ENCODE results near the gene SGSM2.

SGSM2 gene

DNA sequence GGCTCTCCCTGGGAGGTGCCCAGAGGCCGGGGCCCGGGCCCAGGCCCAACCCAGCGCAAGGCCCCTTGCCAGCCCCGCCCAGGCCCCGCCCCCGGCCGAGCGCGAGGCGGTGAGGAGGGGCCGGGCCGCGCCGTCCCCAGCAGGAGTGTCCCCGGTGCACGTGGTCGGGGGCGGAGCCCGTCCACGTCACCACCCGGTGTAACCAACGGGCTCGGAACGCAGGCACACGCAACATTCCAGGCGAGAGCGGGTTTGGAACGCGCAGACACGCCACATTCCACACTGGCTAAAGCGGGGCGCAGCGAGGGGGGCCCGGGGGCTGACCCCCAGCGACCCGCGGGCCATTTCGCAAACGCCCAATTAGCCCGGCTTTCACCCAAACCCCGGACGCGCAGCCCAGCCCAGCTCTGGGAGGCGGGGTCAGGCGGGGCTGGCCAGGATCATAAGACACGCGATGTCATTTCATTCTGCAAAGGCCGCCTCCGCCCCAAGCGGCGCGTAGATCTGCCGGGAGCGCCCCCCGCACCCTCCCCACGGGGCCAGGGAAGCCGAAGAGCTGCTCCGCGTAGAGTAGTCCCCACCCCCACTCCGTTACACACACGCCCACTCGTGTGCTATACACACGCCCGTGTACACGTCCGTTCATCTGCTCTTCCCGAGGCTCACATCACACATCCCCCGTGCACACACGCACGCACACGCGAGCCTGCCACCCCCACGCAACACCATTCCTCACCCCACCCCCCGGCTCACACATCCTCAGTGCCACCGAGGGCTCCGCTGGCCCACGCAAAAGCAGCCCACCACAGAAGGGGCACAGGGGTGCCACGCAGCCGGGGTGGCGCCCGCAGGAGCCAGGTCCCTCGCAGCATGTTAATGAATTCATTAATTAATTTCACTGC is 62.5 kb downstream of the SGSM2 start:
- DNase-seq: peak; percentile 96

DNA sequence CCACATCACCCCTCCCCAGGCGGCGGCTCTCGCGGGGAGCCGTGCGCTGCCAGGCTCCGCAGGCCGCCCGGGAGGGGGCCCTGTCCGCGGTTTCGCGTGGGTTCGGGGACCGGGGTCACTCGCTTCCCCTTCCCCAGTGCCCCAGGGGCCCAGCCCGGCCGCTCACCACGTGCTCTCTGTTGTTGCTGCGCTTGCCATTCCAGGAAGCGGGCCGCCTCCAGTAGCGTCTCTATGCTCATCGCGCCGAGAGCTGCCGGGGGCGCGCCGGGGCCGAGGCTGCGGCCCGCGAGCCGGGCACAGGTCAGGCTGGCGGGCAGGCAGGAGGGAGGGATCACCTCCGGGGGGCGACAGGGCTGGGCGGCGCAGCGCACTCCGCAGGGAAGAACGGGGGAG is 63.2 kb downstream of the SGSM2 start:
- peak; percentile 65 for DNase-seq

DNA sequence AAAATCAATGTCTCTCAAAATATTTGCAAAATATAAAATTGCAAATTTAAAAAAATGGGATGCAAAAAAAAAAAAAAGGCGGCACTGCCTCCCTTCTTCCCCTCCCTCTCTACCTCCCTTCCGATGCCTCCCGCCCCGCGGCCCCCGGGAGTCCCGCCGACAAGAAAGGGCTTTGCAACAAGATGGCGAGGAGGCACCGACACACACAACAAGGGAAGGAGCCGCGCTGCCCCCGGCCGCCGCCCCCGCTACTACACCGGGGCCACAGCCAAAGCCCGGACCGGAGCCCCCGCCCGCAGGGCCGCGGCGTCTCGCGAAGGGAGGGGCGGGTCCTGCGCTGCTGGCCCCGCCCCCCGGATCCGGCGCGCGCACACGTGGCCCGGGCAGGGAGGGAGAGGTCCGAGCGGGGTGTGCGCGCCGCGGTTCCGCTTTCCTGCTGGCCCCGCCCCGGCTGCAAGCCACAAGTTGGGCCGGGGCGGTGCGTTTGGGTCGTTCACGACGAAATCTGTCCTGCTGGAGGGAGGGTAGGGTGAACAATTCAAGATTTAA is 63.6 kb downstream of the SGSM2 start, which contains the start of gene MNT:
Gene MNT, minus strand, starts transcription at position 184 of the 549 bp plus-strand sequence. CDS start 348 bp downstream, outside the sequence.
- peak; percentile 93 for DNase-seq

DNA sequence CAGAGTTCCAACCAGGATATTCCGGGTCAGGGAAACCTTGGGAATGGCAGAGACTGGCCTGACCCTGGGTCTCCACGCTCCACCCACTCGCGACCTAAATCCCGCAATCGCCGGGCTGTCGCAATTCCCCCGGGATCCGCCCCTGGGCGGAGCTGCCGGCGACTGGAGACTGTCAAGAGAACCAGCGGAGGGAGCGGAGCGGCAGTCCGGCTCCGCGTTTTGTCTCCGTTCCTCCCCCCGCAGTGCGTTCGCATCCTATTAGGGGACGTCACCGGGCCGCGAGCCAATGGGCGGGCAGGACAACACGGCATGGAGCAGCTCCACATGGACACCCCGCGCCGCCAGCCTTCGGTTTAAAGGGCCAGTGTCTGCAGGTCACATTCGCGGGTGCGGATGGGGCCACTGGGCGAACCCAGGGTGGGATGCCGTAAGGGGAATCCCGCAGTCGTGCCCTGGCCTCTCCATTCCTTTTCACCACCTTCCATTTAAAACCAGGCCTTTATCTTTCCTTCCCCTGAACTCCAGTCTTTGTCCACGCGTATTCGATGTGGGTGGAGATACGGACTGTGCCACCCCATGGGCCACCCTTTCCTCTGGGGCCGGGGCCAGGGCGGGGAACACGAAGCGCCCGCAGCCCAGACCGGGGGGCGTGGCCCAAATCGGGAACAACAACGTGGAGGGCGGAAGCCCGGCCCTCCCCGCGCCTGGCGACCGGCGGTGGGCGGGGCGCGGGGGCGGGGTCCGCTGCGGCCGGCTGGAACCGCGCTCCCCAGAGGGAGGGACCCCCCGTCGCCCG is 64.3 kb downstream of the SGSM2 start:
- DNase-seq: peak; percentile 99

DNA sequence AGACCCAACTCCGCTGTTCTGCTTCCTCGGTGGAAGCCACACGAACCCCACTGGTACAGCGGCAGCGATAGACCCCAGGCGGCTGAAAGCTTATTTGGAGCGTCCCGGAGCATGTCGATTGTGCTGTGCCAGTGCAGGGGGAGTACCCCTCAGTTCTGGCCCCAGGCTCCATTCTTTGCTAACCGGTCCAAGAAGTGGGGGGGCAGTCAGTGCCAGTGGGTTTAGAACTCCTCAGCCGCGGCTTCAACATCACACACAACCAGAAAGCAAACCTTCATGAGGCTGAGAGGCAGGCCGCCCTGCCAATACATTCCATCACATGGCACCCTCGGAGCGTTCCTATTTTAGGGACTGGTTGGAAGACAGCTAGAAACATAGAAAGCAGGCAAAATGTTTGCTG is 65.2 kb downstream of the SGSM2 start:
- DNase-seq: no peak

DNA sequence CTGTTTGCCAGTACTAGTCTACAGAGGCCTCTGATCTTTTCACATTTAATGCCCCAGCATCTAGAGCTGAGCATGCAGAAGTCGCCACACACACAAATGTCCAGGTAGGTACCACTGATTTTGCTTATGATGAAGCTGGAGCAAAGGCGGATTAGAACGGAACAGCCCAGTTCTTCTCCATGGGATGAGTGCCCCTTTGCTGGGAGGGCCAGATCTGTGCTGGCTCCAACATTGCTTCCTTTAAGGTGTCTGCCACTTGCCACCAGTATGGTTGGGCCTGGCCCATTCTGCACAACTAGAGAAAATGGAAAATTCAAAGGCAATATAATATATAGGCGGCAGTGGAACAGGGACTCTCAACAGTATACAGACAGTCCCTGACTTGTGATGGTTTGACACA is 65.7 kb downstream of the SGSM2 start:
- DNase-seq: no peak

DNA sequence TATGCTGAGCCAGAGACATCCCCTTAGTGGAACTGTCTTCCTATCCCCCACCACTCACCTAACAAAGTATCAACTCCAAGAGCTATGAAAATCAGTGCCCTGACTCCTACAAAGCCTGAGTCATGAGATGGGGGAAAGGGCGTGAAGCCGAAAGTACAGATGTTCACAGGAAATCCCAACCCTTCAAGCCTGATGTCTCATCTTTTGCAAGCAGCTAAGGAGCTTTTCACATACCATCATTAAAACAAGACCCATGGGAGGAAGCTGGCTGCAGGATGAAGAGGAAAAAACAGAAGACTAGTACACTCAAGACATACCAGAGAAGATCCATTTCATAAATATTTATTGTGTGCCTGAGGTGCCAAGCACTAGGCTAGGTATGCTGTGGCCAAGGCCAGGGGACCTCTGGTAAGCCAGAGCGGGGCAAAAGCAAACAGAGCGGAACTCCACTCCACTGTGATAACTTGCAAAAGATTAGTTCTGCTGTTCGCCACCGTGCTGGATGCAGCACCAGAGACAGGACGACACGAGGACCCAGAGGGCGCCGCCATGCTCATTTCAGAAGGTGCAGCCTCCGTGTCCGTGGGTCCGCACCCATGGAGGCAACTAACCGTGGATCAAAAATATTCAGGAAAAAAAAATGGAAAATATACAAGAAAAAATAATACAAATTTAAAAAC is 68.1 kb downstream of the SGSM2 start:
- DNase-seq: no peak

DNA sequence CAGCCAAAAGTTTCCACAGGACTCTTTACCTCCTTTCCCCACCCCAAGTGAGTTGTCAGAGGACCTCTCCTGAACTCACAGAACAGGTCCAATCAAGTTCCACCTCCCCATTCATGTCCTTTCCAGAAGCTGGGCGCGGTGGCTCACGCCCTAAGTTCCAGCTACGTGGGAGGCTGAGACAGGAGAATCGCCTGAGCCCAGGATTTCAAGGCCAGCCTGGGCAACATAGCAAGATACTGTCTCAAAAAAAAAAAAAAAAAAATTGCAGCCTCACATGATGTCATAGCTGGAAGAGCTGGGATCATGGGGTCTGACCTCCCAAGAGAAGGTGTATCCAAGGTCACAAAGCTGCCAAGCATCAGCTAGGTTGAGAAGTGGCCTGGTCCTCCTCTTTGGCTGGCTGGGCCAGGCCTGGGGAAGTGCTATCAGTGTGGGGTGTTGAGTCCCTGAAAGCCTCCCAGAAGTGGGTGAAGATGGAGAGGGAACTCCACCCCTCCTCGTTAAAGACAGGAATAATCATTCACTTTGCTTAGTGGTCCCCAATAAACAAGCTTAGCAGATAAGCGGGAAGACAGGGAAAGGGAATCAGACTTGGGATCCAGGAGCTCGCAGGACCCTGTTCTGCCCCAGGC is 69.1 kb downstream of the SGSM2 start:
- DNase-seq: no peak

DNA sequence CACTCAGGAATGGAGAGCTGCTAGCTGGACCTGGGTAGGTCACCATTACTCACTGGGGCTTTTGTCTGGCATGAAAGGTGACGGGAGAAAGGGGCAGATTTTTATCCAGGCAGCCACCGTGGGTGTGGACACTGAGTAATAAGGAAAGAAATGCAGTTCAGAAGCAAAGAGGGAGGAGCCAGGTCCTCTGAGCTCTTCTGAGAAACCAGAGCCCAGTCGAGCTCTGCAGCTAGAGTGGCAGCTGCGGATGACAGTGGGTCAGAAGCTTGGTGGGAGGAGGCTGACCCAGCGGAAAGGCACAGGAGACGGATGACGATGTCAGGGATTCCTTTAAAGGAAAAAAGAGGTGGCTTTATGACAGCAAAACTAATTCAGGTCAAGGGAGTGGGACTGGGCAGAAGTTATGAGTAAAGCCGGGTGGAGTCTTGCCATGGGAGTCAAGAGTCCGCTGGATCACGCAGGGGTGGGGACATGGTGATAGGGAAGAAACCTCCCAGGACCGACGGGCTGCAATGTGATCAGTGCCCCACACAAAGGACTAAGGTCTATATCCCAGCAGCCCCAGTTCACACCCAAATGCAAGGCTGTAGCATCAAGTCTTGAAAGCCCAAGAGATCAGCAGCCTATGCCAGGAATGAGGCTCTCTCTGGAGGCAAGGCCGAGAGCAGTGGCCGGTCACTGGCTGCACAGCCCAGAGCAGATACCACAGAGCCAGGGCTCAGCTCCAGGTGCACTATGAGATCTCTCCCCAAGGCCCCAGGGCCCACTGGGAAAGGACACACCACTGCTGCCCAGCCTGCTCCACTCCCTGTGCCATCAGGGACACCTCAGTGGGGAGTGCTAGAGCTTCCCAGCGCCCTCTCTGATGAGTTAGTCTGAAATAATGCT is 69.8 kb downstream of the SGSM2 start:
- no peak for DNase-seq

DNA sequence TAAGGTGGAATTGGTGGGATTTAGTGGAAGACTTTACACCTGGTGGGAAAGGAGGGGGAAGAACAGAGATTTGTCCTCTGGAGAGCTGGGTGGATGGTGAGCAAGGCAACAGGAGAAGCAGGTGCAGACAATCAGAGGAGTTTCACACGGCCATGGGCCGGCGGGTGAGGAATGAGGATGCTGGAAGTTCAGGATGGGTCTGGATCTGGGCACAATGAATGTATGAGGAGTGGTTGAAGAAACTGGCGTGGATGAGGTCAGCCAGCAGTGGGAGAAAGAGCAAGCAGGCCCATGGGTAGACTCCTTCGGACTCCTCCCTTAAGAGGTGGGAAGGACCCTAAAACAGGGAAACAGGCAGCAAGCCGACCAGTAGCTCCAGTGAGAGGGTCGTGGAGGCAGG is 73.7 kb downstream of the SGSM2 start:
- DNase-seq: no peak

DNA sequence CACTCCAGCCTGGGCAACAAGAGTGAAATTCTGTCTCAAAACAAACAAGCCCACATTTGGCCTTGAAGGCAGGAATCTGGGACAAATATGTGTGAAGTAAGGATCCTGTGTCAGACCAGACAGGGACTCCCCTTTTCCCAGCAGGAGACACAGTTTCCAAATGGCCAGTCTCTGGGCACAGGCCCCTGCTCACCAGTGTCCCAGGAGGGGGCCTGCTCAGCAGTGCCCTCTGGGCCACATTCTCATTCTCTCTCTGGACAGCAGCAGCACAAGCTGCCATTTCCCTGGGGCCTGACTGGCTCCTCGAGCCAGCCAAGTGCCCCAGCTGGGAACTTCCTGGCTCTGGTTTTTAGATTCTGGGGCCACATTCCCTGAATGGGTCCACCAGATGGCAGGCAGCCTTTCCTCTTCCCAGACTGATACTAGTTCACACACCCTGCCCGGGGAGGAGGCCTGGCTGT is 75.3 kb downstream of the SGSM2 start:
- no peak for DNase-seq

DNA sequence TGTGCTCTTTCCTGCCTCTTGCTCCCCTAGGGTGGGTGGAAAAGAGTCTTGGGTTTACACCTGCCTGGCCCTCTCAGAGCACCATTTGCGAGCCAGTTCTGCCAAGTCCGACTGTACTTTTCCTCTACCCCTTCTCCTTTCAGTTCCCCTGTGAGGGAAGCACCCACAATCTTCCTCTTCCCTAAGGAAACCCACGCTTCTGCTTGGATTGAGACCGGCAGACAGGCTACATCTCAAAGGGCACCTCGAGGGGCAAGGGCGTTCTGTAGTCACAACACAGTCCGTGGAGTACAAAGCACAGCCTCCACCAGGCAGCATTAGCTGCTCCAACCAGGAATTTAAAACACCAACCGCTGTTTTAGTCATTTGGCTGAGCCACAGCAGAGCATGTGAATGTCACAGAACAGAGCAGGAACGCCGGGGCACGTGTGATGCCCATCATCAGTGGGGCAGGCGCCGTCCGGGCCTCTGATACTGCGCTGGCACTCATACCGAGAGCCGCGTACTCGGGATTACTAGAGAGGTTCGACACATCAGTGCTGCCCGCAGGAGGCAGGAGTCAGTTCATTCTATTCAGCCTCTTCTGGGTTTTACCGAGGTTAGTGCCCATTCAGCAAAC is 77.3 kb downstream of the SGSM2 start:
- no peak for DNase-seq

DNA sequence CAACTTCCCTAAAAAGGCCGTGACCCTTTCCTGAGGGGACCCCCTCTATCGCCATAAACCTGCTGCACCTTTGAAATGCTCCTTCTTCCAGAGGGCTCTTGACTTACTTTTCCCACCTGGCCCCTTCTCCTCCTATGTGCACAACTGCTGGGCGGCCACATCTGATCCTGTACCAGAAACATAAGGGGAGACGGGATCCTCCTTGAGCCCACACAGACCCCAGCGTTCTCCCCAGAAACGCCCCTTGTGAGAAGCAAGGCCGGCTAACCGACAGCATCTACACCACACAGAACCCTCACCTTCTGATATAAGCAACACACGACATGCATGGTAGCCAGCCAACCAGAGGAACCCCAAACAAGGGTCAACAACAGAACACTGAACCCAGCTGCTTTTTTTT is 77.8 kb downstream of the SGSM2 start:
- DNase-seq: no peak

DNA sequence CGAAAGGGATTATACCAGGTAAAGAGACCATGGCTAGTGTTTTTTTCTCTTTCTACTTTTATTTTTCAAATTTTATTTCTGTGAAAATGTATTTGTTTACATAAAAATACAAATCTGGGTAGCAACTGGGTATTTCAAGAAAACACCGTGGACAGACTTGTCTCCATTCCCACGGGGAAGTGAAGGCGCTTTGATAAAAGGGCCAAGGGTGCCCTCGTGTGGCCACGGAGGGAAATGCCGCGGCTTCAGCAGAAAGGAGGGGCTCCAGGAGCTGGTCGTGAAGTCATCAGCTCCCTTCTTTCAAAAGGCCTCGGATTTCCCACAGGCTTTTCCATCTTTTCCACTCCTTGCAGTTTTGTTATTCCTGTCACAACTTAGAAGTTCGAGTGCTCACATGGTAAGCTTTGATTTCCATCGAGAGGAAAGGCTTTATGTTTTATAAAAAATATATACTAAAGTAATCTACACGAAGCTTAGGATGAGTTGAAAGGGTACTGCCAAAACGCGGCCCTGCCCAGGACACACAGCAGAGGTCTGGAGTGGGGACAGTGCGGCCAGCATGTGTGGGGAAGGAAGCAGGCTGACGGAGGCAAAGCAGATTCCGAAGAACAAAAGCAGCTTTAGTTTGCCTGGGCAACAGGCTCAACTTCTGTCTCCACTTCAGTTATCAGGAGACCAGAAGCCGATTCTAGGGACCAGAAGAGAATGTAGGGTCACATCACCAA is 78.9 kb downstream of the SGSM2 start:
- DNase-seq: peak; percentile 91

DNA sequence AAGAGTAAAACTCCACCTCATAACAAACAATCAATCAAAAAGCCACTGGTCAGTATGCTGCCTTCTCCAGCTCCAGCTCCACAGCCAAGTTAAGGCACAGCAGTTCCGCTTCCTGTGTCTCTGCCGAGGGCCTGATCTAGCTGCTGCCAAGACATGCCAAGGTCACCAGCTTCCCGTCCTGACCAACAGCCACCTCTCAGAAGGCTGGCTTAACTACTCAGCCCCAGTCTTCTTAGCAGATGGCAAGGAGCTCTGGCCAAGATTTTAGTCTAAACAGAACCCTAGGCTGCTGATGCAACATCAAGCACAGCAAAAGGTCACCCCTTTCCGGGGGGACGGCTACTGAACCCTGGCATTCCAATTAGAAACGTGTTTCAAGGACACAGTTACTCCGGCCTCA is 81.3 kb downstream of the SGSM2 start:
- DNase-seq: no peak

DNA sequence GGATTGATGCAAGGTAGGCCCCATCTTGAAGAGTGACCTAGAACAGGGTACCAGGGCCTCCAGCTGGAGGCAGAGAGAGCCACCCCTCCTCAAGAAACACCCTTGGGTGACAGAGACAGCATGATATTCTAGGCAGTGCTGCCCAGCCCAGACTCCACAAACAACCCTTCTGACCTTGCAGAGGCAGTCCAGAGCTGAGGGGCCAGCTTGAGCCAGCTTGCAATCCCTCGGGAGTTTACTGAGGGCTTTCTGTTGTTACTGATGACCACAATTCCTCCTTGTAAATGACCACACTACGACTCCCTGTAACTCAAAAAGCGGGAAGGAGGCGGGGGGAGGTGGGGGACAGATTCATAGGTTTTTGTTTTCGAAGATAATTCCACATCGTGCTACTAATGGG is 82.2 kb downstream of the SGSM2 start:
- no peak for DNase-seq

DNA sequence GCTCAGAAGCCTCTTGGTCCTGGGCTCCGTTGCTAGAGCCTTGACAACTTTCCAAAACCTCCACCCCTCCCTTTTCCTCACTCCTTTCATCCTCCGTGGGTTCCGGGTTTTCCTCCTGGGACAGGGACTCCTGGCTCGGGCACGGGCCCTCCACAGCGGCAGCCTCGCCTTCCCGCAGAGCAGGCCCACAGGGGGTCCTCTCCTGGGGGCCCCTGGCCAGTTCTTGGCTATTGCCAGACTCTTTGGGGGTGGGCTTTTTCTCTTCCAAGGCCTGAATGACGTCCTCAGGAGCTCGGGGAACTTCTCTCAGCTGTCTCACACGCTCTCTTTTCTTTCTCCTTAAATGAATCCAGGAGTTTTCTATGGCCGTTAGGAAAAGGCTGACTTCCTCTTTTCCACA is 82.9 kb downstream of the SGSM2 start:
- no peak for DNase-seq

DNA sequence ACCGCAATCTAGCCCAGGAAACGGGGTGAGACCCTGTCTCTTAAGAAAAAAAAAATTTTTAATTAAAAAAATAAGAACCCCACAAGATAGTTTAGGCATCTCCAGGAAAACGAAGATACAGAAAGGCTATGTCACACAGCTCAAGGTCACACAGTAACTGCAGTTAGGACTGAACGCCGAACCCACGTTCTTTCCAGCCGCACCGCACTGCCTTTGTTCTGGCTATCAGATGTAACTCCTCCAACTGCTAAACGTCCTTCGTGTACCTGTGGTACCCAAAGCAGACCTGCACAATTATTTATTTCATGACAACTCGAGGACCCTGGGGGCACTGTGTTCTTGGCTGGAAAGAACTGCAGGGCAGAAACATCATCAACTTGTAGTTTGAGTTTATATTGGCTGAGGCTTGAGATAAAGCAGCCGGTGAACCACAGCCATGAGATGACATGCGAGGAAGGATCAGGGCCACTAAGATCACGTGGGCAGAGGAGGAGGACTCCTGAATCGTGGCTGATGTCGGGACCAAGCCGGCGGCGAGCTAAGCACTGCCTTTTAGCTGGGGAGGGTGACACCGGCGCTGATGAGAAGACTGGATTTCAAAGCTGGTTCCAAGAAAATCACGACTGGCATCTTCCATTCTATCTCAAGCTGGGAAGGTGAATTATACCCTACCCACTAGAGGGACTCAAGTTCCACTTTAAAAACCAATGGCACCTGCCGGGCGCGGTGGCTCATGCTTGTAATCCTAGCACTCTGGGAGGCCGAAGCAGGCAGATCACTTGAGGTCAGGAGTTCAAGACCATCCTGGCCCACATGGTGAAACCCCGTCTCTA is 84.2 kb downstream of the SGSM2 start:
- DNase-seq: no peak

DNA sequence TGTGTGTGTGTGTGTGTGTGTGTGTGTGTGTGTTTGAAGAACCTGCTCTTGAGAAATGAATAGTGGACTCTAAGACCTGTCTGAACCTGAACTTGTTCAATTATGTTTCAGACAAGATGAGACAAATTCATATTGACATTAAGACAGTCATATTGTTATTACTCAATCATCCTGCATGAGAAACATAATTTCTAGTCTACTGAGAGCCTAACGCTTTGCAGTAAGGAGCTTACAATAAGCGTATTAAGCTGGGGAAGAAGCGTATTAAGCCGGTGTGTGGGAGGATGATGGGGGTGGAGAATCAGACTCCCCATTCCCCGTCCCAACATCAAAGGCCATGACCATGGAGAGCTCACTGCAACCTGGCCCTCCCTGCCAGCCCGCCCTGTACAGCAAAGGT is 86.0 kb downstream of the SGSM2 start:
- DNase-seq: no peak
